PC-3 (cell line): ENCODE data around the gene FLYWCH1. TPM values are rescaled to one million over a fixed set of nuclear protein-coding genes. Genes with fewer than 3 reads are reported as not detected.

Experiments used
- ATAC-seq: fragments of 200-7000 bp; cut with Tn5 transposase; 2 replicates; pipeline ENCODE4 v1.9.1; 2020; ENCODE audit warnings: mild to moderate bottlenecking, moderate library complexity
- BruUV-seq: library from RNA; stranded (reverse); fragments of 400-500 nt; replicated peaks from 2 replicates; lab custom pipeline; 2021; lab: Mats Ljungman, UMichigan
- CTCF ChIA-PET: fragments of 300-600 bp; sonication (Branson Sonifier 250); formaldehyde crosslinking; loops from one replicate; lab custom pipeline; 2022; ENCODE audit warnings: antibody characterized with exemption; lab: Charles Lee
- POLR2A ChIA-PET: fragments of 300-600 bp; sonication (Branson Sonifier 250); formaldehyde crosslinking; loops from one replicate; lab custom pipeline; 2022; ENCODE audit warnings: antibody characterized with exemption; ENCODE audit not compliant: unreplicated experiment; lab: Charles Lee
- DNase-seq: peaks from one replicate; pipeline ENCODE4 v3.0.0-alpha.2; 2015
- H2AFZ ChIP-seq: fragments of 300-600 bp; sonication (generic); 2 replicates; pipeline ENCODE4 v1.6.0; 2016; ENCODE audit warnings: antibody characterized with exemption, low read length
- H3F3A ChIP-seq: fragments of 300-600 bp; sonication (generic); one replicate; pipeline ENCODE4 v1.6.0; 2017; ENCODE audit warnings: antibody characterized with exemption, low read length, control low read depth, mild to moderate bottlenecking; ENCODE audit not compliant: unreplicated experiment
- H3K27ac ChIP-seq: fragments of 300-600 bp; sonication (generic); 2 replicates; pipeline ENCODE4 v1.5.1; 2016; ENCODE audit warnings: mild to moderate bottlenecking, low read length
- H3K27me3 ChIP-seq: fragments of 300-600 bp; sonication (generic); 2 replicates; pipeline ENCODE4 v1.6.1; 2016; ENCODE audit warnings: low read length, mixed read lengths
- H3K36me3 ChIP-seq: fragments of 300-600 bp; sonication (generic); 2 replicates; pipeline ENCODE4 v1.6.1; 2016; ENCODE audit warnings: low read depth, mixed run types, low read length, mixed read lengths
- H3K4me1 ChIP-seq: fragments of 300-600 bp; sonication (generic); 2 replicates; pipeline ENCODE4 v1.5.1; 2016; ENCODE audit warnings: low read length; ENCODE audit not compliant: insufficient read depth
- H3K4me2 ChIP-seq: fragments of 300-600 bp; sonication (generic); 2 replicates; pipeline ENCODE4 v1.6.0; 2016; ENCODE audit warnings: low read length
- H3K4me3 ChIP-seq: fragments of 300-600 bp; sonication (generic); 2 replicates; pipeline ENCODE4 v1.5.1; 2016; ENCODE audit warnings: mild to moderate bottlenecking, low read length, mixed read lengths
- H3K79me2 ChIP-seq: fragments of 300-600 bp; sonication (generic); 2 replicates; pipeline ENCODE4 v1.6.1; 2017; ENCODE audit warnings: low read length, mixed read lengths
- H3K9ac ChIP-seq: fragments of 300-600 bp; sonication (generic); 2 replicates; pipeline ENCODE4 v1.6.0; 2016; ENCODE audit warnings: mild to moderate bottlenecking, low read length
- H3K9me2 ChIP-seq: fragments of 300-600 bp; sonication (generic); replicated peaks from 2 replicates; pipeline ENCODE4 v1.6.1; 2016; ENCODE audit warnings: mixed run types, low read length, mixed read lengths
- H3K9me3 ChIP-seq: fragments of 300-600 bp; sonication (generic); 2 replicates; pipeline ENCODE4 v1.6.1; 2016; ENCODE audit warnings: low read length, mixed read lengths
- H4K20me1 ChIP-seq: fragments of 300-600 bp; sonication (generic); 2 replicates; pipeline ENCODE4 v1.6.1; 2016; ENCODE audit warnings: low read length, mixed read lengths
- EZH2 ChIP-seq: fragments of 300-600 bp; sonication (generic); IDR thresholded peaks from one replicate; pipeline ENCODE4 v1.6.1; 2017; ENCODE audit warnings: antibody characterized with exemption, mild to moderate bottlenecking, low read length; ENCODE audit not compliant: unreplicated experiment
- EZH2phosphoT487 ChIP-seq: fragments of 300-600 bp; sonication (generic); IDR thresholded peaks from 2 replicates; pipeline ENCODE4 v1.6.1; 2018; ENCODE audit warnings: mild to moderate bottlenecking, antibody characterized with exemption, low read length, borderline replicate concordance
- intact Hi-C: fragments of 100-400 bp; cut with micrococcal nuclease; formaldehyde crosslinking; loops from 2 replicates; pipeline ENCODE4 v1.9.0; 2023
- total RNA-seq: library from RNA; depleted of rRNA; stranded (reverse); fragments of >200 nt; gene quantifications from 2 replicates; pipeline ENCODE4 v1.2.3, GENCODE V29; 2014
- TF ChIP-seq, protein P1 (sequence below): fragments of 300-600 bp; sonication (generic); conservative IDR thresholded peaks from 2 replicates; pipeline ENCODE4 v1.5.1; 2017; ENCODE audit warnings: antibody characterized with exemption, low read depth, mild to moderate bottlenecking, low read length

The FLYWCH1 gene
- total RNA-seq, 1 experiment from 2014 or later, result 41.4 TPM

DNA sequence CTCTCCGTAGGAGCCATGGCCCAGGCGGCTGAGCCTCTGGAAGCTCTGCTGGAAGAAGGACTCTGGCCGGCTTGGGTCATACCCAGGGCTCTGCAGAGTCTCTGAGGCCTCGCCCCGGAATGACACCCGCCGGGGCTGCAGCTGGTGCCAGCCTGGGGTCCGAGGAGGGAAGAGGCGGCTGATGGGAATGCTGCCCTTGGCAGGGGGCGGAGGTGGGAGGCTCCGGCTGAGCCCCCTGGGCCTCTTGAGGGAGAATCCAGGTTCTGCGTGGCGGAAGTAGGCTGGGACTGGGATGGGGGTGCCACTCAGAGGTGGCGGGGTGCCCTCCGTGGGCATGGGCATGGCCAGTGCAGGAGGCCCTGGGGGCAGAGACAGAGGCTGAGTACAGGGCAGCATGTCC lies 64.9 kb downstream of the FLYWCH1 start:
- Histone ChIP-seq H3K27ac (peak overlapping the region; percentile 41), H3K79me2 (peaks cover 34% of the 10 kb centered on the region), H3K4me3 (no peak overlapping the region), H3K9ac (no peak overlapping the region), H3K27me3 (no peaks in the 10 kb centered on the region), H3K9me3 (no peaks in the 10 kb centered on the region), H3K36me3 (peaks cover 6% of the 10 kb centered on the region; the same call in 1 of the 2 replicates), H4K20me1 (no peaks in the 10 kb centered on the region), H3K4me1 (peaks cover 19% of the 10 kb centered on the region), H3K4me2 (no peak overlapping the region), H3K9me2 (no peaks in the 10 kb centered on the region), H3F3A (no peaks in the 10 kb centered on the region), H2AFZ (no peak overlapping the region)
- ChIA-PET CTCF (no interaction called here), POLR2A (no interaction called here)
- ATAC-seq (no peak), DNase-seq (no peak)
- BruUV-seq, result no TSS peak
- intact Hi-C loops, result no loop called here
- no peak for TF ChIP-seq EZH2phosphoT487
- TF ChIP-seq, protein P1, sequence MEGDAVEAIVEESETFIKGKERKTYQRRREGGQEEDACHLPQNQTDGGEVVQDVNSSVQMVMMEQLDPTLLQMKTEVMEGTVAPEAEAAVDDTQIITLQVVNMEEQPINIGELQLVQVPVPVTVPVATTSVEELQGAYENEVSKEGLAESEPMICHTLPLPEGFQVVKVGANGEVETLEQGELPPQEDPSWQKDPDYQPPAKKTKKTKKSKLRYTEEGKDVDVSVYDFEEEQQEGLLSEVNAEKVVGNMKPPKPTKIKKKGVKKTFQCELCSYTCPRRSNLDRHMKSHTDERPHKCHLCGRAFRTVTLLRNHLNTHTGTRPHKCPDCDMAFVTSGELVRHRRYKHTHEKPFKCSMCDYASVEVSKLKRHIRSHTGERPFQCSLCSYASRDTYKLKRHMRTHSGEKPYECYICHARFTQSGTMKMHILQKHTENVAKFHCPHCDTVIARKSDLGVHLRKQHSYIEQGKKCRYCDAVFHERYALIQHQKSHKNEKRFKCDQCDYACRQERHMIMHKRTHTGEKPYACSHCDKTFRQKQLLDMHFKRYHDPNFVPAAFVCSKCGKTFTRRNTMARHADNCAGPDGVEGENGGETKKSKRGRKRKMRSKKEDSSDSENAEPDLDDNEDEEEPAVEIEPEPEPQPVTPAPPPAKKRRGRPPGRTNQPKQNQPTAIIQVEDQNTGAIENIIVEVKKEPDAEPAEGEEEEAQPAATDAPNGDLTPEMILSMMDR, result no peak
- no peak for TF ChIP-seq EZH2

DNA sequence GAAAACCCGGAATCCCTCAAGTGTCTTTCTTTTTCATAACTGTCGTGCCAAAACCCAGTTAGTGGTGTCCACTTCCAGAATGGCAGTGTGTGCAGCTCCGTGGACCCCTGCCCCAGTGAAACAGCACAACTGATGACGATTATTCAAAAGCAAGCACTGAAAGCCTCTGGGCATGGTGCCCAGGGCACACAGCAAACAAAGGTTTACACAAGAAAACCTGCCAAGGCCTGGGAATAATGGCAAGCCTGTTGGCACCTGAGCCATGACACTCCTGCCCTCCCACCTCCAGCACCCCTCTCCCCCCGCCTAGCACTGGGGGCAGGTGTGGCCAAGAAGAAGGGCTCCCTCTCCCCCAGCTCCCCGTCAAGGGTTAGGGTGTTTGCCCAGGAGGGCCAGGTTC lies 65.7 kb downstream of the FLYWCH1 start:
- BruUV-seq, result no TSS peak
- CTCF ChIA-PET, result no interaction called here
- no peaks in the 10 kb centered on the region for H4K20me1 ChIP-seq
- H3K79me2 ChIP-seq, result peaks cover 34% of the 10 kb centered on the region
- no peaks in the 10 kb centered on the region for H3K9me2 ChIP-seq
- H3K36me3 ChIP-seq, result peaks cover 6% of the 10 kb centered on the region; the same call in 1 of the 2 replicates
- no peaks in the 10 kb centered on the region for H3F3A ChIP-seq
- H3K27me3 ChIP-seq, result no peaks in the 10 kb centered on the region
- H3K27ac ChIP-seq, result peak overlapping the region; percentile 59
- ATAC-seq (peak; percentile 24), DNase-seq (peak; percentile 69)
- peak overlapping the region; percentile 67 for H3K4me2 ChIP-seq
- no peak overlapping the region for H2AFZ ChIP-seq
- POLR2A ChIA-PET, result no interaction called here
- TF ChIP-seq EZH2phosphoT487 (no peak), EZH2 (no peak)
- TF ChIP-seq, protein P1, result no peak
- intact Hi-C loops, result no loop called here
- peaks cover 19% of the 10 kb centered on the region for H3K4me1 ChIP-seq
- no peak overlapping the region for H3K9ac ChIP-seq
- no peaks in the 10 kb centered on the region for H3K9me3 ChIP-seq
- H3K4me3 ChIP-seq, result peak overlapping the region; percentile 27; the same call in 1 of the 2 replicates

DNA sequence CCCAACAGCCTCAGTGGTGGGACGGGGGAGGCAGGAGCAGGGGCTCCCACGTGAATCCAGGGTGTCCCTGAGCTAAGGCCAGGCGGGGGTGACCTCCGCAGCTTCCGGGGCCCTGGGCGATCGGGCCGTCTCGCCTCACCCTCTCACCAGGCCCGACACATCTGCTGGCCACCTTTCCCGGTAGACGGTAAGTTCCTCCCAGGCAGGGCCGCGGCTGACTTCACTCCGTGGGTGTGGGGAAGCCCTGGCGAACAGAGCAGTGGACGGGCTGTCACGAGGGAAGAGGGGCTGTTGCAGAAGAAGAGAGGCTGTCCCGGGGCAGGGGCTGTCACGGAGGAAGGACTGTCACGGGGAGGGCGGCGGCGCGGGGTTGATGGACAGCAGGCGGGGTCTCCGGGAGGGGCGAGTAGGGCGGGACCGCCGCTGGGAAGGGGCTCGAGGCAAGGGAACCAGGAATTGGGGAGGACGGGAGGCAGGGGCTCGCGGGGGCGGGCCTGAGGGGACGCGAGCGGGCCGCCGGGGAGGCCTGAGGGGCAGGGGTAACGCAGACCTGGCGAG lies 68.0 kb downstream of the FLYWCH1 start:
- intact Hi-C loops, result loop anchor here (1.0 kb wide), 1 partner anchor 45 kb away; the partner anchor contains the start of gene THOC6
- peak; percentile 10 for ATAC-seq
- TF ChIP-seq EZH2phosphoT487 (no peak), EZH2 (no peak)
- TF ChIP-seq, protein P1, result no peak

More for the DNA sequence above, 68.0 kb downstream of the FLYWCH1 start:
- H3K79me2 ChIP-seq, result peaks cover 34% of the 10 kb centered on the region
- H4K20me1 ChIP-seq, result no peaks in the 10 kb centered on the region
- H3K36me3 ChIP-seq, result peaks cover 6% of the 10 kb centered on the region; the same call in 1 of the 2 replicates
- no peaks in the 10 kb centered on the region for H3K9me3 ChIP-seq
- no peak for DNase-seq
- no peaks in the 10 kb centered on the region for H3K27me3 ChIP-seq
- ChIA-PET POLR2A (no interaction called here), CTCF (no interaction called here)
- no peaks in the 10 kb centered on the region for H3K9me2 ChIP-seq
- H3K4me3 ChIP-seq, result peak overlapping the region; percentile 93
- H3K4me2 ChIP-seq, result peak overlapping the region; percentile 98
- no TSS peak for BruUV-seq
- peak overlapping the region; percentile 59 for H3K27ac ChIP-seq
- peaks cover 19% of the 10 kb centered on the region for H3K4me1 ChIP-seq
- H3F3A ChIP-seq, result no peaks in the 10 kb centered on the region
- peak overlapping the region; percentile 98 for H3K9ac ChIP-seq
- H2AFZ ChIP-seq, result peak overlapping the region; percentile 65
